PC-9 (cell line): ENCODE results near the gene AGPAT3.

ENCODE experiments used
- CTCF ChIP-seq: fragments of 200-600 bp; sonication (generic); conservative IDR thresholded peaks from 2 replicates; pipeline ENCODE4 v1.6.1; 2017; ENCODE audit warnings: mixed run types, antibody characterized with exemption, mild to moderate bottlenecking, moderate library complexity
- EZH2 ChIP-seq: fragments of 200-600 bp; sonication (generic); IDR thresholded peaks from 2 replicates; pipeline ENCODE4 v1.8.0; 2017; ENCODE audit warnings: antibody characterized with exemption, low read depth

- no peak for TF ChIP-seq CTCF
- no peak for TF ChIP-seq EZH2
Measured at GRCh38 chr21:44002511-44002910, 137.5 kb downstream of the AGPAT3 start.
